ENCODE data around the gene ELP4.

ELP4 gene

DNA sequence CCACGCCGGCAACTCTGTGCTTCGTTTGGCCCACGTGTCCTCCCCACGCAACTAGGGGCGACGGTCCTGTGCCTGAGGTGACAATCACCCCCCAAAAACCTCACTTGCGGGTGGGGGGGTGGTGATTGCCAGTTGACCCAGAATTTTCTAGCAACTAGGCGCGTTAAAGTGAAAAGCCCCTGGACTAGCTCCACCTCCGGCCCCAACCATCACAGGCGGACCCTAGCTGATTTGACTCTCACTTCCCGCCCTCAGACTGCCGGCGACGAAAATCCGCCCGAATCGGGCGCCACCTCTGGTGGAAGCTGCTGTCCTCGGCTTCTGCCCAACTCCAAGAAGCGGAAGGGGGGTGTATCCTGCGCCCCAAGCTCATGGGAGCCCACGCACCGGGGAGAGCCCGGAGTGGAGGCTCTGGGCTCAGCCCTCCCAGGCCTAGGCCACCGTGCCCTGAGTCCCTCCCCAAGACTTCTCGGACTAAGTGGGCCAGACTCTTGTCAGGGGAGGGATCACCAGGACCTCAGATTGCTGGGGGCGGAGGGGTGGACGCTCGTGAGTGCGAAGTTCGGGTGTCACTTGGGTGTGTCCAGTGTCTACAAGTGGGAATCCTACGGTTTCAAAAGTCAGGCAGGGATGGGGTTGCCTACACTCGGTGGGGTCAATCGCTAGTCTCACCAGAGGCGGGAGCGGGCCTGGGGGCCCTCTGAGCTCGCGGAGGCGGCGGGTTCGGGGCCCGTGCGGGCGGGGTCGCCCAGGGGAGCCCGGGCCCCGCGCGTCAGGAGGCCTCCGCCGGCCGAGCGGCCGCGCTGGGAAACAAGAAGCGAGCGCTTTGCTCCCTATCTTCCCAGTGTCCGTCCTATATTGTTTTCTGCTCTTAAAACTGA lies 289.2 kb downstream of the ELP4 start:
- no peak for DNase-seq (ENCODE audit: low spot score)
- no peak for FAIRE-seq

DNA sequence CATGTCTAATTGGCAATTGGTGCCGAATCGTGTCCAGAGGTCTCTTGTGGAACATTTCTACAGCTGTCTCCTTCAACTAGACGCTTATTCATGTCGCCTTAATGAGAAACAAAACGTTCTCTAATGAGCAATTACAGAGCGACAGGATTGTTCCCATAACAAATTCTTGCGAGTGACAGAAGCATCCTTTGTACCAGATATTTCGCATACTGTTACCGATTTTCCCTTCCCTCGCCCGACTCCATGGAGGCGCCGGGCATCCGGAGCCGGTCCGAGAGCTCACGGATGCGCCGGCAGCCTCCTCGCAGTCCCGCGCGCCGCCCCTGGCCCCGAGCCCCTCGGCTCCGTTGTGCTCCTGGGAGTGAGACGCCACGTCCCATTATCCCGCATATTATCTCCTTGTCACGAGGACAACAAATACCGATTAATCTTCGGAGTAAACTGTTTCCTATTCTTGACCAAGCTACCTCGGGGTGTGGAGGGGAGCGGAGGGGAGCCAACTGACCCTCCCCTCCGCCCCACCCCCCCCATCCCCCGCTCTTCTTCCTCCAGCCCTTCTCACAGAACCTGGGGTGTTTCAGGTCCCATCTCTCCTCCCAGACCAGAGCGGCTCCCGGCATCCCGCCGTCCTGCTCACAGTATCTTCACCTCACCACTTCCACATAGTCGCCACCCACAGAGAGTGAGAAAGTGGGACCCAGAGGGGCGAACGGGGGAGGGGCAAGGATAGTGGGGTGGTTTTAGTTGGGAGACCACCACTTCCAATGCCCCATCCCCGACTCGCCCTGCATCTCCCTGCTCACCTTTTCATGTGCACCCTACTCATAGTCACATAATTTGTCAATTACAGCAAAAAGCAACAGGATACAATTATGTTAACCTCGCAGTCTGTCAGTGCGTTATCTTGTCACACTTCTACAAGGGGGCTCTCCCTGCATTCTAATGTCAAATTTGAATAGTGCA lies 290.1 kb downstream of the ELP4 start:
- FAIRE-seq (no peak), DNase-seq (ENCODE audit: low spot score) (no peak)

- FAIRE-seq (no peak), DNase-seq (ENCODE audit: low spot score) (no peak)
Measured at GRCh38 chr11:31800398-31801265, 291.1 kb downstream of the ELP4 start.

- no peak for FAIRE-seq
- DNase-seq (ENCODE audit: low spot score) = no peak
Measured at GRCh38 chr11:31801298-31801702, 291.7 kb downstream of the ELP4 start.

DNA sequence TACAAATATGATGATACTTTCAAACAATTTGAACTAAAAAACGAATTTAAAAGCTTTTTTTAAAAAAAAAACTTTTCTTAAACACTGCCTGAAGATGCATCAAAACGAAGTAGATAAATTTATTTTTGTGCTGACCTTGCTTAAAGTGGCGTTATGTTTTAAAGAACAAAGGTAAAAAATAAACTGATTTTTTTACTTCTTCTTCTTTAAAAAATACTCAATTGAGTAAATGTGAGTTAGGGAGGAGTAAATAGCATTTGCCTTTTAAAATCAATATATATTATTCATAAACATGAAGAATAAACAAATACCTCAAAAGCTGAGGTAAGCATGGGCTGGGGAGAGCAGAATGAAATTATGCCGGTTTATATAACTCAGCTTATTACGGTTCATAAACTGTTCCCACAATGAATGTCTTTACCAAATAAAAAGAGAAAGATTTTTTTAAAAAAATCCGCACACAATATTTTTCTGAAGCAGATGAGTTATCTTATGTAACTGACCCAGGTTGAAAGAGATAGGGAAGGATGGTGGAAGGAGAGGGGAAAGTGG lies 292.5 kb downstream of the ELP4 start:
- FAIRE-seq (no peak), DNase-seq (ENCODE audit: low spot score) (no peak)

DNA sequence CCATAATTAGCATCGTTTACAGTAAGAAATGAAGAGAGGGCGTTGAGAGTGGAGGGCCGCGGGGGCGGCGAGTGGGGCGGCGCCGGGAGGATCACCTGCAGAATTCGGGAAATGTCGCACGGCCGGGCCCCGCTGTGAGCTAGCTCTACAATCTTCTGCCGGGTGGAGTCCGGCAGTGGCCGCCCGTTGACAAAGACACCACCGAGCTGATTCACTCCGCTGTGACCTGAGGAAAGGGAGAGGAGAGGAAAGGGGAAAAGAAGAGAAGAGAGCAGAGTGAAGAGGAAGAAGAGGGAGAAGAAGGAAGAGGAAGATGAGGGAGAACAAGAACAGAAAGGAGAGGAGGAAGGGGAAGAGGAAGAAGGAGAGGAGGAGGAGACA lies 293.0 kb downstream of the ELP4 start:
- DNase-seq (ENCODE audit: low spot score) = no peak
- FAIRE-seq = no peak

GRCh38 chr11:31802990-31803812 lies 293.6 kb downstream of the ELP4 start:
- DNase-seq (ENCODE audit: low spot score) = no peak
- no peak for FAIRE-seq

DNA sequence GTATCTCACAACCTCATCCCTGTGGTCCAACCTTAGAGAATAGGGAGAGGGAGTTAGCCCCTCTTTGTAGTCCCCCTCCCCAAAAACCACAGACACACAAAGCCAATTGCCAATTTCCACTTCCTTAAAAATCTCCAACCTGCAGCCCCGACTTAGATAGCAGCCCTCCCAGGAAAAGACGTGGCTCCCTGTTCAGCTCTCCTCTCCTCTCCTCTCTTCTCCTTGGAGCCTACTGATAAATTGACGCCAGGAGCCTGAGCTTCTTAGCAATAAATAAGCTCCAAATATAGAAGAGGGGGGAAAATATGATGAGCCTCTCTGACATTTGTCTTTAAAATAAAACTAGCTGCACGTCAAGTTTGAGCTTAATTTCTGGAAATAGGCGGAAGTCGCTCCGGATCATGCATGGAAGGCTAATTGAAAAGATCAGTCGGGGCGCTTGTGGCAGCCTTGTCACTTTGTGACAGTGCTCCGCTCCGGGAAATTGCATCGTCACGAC lies 294.3 kb downstream of the ELP4 start:
- DNase-seq (ENCODE audit: low spot score) = no peak
- no peak for FAIRE-seq

DNA sequence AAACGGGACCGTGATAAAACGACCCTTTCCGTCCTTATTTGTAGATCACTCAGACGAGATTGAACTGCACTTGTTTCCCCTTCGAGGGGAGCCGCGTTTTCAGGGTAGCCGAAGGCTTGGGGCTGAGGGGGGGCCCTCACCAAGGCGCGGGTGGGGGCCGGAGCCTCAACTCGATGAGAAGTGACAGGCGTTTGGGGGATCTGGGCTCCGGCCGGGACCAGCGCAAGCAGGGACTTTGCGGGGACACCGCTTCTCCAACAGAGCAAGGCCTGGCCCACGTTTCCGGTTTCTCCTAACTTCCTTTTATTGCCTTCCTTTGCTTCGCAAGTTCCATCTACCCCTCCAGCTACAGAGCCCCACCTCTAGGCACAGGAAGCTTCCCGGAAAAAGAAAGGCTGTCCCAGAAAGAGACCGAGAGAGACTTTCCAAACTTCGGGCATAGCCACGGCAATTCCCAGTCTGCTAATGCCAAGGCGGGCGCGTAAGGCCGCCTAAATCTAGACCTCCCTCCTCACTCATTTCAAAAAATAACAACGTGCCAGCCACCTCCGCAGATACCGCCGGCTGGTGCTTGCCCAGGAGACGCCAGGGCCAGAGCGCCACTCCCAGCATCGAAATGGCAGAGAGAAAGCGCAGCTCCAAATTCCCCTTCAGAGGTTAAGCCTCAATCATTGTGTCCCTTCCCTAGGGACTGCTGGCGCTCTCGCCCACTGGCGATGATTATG lies 294.9 kb downstream of the ELP4 start:
- DNase-seq (ENCODE audit: low spot score) (no peak), FAIRE-seq (no peak)

DNA sequence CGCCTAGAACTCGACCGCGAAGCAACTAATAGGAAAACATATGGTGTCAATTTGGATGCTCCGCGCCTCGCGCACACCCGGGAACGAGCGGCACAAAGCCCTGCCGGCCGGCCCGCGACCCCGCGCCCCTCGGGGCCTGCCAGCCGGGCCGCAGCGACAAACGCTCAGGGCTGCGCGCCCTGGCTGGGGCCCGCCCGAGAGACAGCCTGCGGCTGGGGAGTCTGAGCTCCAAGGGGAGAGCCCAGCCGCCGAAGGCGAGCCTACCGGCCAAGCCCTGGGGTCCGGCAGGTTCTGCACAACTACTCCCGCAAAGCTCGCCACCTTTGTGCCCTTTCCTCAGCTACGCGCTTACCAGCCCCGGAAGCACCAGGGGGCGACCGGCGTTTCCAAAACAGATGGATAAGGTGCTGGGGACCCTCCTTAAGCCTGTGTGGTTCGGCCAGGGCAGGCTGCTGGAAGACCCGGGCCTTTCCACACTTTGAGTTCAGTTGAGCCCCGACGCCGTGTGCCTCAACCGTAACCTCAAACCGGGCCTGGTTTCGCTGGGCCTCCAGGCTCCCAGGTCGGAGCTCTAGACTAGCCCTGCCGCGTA lies 295.6 kb downstream of the ELP4 start:
- FAIRE-seq = no peak

DNA sequence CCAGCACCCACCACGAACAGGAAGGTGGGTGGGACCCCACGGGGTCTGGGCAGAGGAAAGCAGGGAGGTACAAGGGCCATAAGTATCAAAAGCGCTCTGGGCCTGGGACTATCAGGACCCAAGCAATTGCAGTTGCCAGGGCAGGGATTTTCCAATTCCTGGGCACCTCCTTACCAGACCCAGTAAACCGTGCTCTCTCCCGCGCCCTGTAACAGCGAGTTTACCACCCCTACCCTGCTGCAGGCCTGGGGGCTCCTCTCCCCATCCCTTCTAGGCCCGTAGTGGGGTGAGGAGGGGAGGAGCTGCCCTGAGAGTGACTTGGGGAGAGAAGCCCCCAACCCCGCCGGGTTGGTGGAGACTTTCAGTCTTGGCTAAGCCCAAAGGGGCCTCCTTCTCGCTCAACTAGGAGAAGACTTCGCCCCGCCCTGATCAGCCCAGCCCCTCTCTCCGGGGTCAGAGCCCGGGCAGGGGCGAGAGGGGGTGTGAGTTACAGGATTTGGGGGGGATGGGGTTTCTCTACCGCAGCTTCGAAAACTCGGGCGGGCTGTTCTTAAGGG lies 296.1 kb downstream of the ELP4 start:
- no peak for FAIRE-seq

More for the DNA sequence above, 295.6 kb downstream of the ELP4 start:
- no peak for DNase-seq (ENCODE audit: low spot score)

GRCh38 chr11:31806186-31806927 lies 296.8 kb downstream of the ELP4 start:
- DNase-seq (ENCODE audit: low spot score) (no peak), FAIRE-seq (no peak)

More for the DNA sequence above, 296.1 kb downstream of the ELP4 start:
- no peak for DNase-seq (ENCODE audit: low spot score)

GRCh38 chr11:31806928-31807798 lies 297.6 kb downstream of the ELP4 start:
- FAIRE-seq (no peak), DNase-seq (ENCODE audit: low spot score) (no peak)

DNA sequence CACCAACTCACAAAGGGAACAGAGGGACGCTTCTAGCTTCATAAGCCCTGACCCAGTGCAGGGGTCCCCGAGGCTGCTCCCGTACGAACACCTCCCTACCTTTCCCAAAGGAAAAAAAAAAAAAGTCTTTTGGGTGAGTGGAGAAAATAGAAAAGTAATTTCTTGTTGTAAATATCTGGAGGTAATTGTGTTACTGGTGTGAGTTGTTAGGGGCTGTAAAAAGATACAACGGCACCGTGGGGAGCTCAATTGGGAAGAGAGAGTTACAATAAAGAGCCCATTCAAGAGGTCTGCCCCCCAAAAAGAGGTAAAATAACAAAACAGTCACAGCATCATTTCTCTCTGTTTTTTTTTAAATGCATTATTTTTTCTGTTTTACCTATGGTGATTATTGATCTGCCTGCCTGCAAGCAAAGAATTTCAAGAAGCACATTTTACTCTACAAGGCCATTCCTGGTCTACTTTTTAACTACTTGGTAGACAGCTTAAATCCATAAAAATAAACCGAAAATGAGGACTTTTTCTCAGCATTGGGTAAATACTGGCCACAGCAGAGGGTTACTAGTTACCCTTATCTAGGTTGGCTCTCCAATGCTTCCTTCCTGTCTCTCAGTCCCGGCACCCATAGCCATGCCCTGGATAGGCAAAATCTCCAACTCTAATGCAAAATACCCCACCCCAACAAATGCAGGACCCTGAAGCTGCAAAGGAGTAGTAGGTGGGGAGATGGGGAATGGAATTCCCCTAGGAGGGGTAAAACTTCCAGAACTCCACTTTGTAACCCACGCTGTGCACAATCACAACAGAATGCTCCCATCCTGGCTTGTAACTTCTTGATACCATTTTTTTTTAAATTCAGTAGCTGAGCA lies 298.5 kb downstream of the ELP4 start:
- DNase-seq (ENCODE audit: low spot score) (no peak), FAIRE-seq (no peak)

- no peak for DNase-seq (ENCODE audit: low spot score)
- FAIRE-seq = no peak
Measured at GRCh38 chr11:31808721-31809540, 299.4 kb downstream of the ELP4 start.

All from RCC 7860 (cell line).